Left renal cortex interstitium (tissue), 4 donors: ENCODE results near the gene PPM1H. TPM values are rescaled to one million over a fixed set of nuclear protein-coding genes. Genes with fewer than 3 reads are reported as not detected.

Experiments
- DNase-seq, 4 donors: peaks; one replicate each; pipeline ENCODE4 v3.0.0-alpha.2; 2013; ENCODE audit warnings: low read depth in 4 of 4, low spot score in 2 of 4, missing footprints in 1 of 4
- polyA plus RNA-seq, 4 donors: library from polyadenylated mRNA; unstranded; fragments of 120-200 nt; gene quantifications; one replicate each; pipeline ENCODE4 v1.2.1, GENCODE V29; 2013; ENCODE audit not compliant: insufficient read length in 4 of 4

Gene PPM1H
- polyA plus RNA-seq, 4 donors: 26.2 to 27.8 (median 27.0) TPM

DNA sequence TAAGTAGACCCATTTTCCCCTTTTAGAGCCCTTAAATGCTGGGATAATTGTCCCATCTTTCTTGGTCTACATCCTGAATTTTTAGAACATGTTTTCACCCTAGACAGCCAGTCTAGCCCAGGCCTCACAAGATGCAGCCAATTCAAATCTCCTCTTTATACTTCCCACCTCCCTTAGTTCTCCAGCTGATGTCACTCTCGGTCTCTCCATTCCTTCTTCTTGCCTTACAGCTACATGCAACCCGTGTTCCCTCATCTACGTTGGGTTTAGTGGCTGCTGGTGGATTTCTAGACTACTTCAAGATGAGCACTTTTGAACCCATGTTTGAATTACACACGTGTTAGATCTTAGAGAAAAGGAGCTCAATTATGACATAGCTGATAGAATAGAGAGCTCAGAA is 132.0 kb downstream of the PPM1H start:
- no peak for DNase-seq

DNA sequence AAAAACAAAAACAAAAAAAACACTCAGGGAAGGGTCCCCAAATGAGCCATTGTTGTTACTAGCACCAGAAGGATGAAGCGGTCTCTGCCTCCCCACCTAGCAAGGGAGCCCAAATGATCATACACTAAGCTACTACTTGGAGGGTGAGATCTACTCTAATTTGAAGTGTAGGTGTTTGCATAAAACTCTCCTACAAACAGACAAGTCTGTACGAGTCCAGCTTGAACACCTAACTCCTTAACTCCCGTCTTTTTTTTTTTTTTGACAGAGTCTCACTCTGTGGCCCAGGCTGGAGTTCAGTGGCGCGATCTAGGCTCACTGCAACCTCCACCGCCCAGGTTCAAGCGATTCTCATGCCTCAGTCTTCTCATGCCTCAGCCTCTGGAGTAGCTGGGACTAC is 132.6 kb downstream of the PPM1H start:
- DNase-seq: no peak

DNA sequence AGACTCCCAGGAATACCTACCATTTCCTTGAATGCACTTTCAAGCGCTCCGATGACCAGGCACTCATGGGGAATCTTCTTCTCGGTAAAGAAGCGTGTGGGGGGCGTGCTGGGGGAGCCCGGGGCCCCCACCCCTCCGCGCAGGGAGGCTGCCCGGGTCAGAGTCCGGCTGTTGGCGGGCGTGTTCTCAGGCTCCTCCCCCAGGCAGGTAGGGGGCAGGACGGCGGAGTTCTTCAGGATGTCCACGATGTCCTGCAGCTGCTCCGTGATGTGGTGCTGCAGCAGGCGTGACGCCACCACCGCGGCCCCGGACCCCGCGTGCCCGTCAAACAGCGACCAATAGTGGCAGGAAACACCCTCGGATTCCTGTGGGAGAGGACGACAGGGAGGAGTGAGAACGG is 133.2 kb downstream of the PPM1H start:
- DNase-seq: no peak

DNA sequence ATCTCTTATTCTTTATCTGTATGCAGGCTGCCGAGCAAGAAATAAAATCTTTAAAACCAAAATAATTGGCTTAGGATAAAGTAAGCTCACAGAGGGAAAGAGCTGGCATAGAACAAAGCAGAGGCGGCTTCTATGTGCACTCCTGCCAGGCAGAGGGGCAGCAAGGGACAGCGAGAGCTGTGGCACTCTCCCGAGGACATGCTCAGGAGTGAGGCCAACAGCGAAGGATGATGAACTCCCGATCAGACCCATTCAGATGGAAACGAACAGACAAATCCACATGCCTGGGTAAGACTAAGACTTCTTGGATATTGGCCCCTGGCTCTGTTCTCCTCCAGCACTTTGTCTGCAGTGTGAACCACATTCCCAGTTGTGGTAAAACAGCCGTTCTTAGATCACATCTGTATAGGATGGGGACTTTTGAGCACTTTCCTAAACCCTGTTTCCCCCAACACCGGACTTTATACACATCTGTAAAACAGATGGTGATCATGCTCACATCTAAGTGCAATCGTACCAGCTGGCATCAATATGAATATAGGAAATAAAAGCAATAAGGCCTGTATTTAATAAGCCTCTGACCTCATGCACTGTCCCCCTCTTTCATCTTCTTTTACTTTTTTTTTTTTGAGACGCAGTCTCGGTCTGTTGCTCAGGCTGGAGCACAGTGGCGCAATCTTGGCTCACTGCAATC is 134.1 kb downstream of the PPM1H start:
- no peak for DNase-seq

DNA sequence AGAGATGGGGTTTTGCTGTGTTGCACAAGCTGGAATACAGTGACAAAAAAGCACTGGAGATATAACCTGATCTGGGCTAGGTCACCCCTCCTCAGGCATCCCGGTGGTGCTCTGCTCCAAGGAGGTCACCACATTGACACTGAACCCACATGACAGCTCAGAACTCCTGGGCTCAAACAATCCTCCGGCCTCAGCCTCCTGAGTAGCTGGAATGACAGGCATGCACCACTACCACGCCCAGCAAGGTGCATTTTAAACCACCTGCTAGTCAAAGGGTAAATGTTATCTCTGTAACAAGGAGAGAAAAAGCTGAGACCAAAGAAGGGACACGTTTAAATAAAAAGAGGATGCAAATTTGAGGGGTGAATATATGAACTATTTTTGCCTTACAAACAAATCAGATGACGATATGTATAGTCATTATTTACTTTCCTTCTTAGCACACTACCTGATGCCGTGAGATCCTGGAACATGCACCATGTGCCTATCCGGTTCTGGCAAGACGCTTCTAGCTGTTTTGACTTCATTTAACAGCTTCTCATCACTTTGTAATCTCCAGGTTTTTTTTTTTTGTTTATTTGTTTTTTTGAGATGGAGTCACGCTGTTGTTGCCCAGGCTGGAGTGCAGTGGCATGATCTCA is 135.1 kb downstream of the PPM1H start:
- no peak for DNase-seq

DNA sequence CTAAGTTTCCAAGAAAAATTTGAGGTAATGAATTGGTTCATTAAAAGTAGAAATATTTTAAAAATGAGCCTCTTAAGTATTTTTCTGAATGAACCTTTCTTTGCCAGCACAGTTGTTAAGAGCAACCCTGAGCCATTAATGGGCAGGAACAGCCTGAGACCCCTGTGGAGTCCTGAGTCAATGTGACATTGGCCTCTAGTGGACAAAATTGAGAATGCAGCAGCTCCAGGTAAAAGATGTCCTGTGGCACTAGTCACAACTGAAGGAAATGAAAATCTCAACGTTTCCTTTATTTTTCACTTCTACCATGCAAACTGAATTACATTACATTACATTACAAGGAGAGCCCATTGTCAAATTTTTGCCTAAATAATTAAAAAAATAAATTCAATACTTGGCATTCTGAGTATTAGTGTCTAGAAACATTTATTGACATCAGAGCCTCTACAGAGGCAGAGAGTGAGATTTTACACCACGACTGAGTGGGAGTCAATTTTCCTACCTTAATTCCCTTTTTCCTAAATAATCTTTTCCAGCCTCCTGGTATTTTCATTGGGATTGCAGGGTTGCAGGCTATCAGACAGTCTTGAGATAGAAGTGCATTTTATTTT is 135.7 kb downstream of the PPM1H start:
- peak in 2 of 4 donors; percentile 53 to 80 for DNase-seq

DNA sequence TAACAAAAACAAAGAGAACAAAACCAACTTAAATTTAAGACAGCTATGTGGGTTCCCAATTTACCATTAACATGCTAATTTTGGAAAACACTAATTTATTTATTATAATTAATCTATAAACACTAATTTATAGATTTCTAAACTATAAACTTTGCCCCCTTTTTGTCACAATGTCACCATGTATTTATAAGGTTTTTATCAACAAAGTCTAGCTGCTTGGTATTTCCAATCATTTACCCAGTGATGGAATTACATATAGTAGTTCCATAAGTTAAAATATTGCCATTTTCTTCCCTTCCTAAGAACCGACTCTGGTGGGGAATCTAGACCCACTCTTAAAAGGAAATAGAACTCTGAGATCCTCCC is 140.7 kb downstream of the PPM1H start:
- no peak for DNase-seq

DNA sequence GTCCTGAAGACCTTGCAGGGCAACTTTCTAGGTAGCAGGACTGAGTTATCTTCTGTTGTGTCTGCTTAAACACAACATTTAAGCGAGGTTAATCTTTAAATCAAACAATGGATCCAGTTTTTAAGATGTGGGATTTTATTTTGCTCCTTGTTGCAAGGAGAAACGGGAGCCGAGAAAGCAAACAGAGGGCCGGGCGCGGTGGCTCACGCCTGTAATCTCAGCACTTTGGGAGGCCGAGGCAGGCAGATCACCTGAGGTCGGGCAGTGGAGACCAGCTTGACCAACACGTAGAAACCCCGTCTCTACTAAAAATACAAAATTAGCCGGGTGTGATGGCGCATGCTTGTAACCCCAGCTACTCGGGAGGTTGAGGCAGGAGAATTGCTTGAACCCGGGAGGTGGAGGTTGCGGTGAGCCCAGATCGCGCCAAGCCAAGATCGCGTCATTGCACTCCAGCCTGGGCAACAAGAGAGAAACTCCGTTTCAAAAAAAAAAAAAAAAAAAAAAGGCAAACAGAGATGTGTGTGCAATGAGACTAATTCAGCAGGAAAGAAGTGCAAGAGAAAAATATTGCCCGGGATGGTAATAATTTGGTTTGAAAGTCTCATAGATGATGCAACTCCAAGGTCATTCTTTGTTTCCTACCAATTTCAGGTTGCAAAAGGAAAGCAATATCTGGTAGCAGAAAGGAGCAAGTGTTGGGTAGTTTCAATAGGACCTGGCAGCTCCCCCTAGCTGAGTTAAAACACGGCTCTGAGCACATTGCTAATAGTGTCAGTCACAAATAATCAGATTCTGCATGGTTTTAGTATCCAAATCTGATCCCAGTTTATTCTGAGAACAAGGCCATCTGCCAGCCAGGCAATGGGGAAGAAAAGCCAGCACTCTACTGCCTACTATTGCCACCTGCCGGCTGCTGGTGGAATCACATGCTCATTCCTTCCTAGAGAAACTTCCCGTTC is 141.4 kb downstream of the PPM1H start:
- DNase-seq: peak; percentile 62 to 83 (median 78)

DNA sequence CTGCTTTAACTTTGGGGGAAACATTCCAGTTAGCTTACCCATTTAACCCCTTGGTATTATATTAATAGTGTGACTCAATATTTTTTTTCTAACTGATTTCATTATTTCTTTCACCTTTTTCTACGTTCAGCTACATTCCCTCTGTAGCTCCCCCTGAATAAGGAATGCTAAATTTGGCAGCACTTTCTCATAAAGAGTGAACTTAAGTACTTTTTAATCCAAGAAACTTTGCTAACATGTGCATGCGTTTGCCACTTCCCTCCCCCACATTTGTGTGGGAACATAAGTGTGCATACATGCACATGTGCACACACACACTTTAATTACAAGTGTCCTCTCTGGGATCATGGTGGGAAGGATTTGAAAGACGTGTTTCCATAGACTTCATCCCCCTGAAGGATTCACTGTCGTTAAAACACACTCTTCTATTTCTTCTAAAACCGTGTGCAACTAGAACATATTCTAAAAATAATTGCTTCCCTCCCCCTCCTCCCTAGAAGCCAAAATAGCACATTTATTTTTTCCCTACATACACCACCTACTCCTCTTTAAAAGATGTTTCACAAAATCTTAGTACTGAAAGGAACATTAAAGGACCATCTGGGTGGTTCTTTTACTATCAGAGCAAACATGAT is 142.6 kb downstream of the PPM1H start:
- DNase-seq: no peak

DNA sequence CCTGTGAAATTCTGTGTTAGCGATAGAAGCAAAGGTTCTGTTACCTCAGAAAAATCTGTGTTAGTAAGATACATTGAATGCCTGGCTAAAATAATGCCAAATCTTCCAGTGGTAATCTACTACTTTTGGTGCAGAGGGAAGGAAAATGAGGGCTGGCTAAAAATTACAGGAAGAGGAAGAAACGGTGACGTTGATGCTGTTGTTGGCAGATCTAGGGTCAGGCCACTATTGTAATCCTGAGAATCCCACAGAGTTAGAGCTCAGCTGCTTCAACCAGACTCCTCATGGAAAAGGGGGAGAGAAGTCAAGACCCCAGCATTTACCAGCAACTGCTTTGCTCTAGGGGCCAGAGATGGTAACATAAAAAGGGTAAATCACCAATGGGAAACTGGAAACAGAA is 145.1 kb downstream of the PPM1H start:
- DNase-seq: no peak

DNA sequence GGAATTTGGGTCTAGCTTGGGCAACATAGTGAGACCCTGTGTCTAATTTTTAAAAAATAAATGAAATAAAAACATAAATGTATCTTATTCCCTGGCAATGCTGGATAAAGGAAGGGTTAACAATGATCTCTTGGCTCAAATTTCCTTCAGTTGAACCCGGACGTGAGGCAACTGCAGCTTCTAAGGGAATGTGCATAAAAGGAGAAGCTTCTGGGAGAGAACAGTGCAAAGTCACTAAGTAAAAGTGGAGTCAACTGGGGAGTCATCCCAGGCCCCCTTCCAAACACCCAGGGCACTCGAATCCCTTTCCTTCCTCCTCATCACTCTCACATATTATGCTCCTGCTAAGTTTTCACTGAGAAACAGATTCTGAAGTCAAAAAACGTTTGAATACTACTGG is 147.3 kb downstream of the PPM1H start:
- no peak for DNase-seq

DNA sequence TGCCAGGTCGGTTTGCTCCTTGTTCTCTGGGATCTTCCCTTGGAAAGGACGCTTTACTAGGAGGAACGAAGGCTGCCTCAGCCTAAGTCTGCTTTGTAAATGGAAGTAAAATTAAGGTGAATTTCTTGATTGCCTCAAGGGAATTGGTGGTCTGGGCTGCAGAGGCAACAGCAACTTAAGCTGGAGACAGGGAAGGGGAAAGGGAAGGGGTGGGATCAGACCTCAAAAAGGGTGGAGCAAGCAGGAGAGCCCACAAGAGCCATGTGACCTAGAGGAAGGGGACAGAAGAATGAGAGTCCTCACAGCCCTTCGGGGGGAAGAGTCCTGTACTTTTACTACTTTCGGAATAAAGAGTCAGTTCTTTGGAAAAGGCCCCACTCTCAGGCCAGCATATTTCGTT is 147.9 kb downstream of the PPM1H start:
- no peak for DNase-seq

DNA sequence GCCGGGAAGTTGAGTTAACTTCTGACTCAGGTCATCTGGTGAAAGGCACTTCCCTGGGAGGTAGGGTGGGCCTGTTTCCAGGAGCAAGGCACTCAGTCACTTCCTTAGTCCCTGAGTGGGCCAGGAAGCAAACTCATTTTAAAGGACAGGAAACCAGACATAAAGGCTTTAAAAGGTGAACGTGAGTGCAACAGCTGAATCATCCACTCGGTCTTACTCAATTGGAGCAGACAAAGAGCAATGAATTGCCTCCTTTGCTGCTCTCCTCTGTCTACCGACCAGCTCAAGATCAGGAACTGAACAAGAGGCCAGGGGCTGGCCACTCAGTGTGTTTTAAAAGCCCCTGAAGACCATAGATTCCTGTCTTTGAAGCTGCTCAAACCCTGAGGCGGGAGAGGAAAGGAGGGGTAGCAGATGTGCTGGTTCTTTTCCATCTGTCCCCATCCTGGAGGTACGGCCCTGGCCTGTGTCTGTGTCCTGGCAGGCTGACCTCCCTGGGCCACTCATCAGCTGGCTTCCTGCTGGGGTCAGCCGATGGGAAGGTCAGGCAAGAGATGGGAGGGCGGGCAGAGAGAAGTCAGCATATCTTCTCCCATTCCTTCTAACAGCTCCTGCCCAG is 148.9 kb downstream of the PPM1H start:
- DNase-seq: peak in 2 of 4 donors; percentile 3 to 28

DNA sequence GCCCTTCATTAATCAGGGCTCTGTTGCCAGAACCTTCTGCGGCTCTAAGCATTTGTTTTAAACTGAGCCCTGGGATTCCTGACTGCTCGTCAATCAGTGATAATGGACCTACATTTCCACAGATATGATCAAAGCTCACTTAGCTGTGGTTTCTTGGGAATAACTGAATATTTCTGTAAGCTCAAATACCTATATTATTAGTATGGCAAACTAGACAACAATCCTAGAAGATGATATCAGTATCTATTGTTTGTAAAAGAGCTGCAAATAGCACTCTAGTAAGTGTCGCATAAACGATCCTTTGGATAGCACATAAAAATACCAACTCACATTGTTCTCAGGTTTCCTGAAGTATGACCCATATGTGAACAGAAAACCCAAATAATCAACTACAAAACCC is 150.4 kb downstream of the PPM1H start:
- DNase-seq: no peak

DNA sequence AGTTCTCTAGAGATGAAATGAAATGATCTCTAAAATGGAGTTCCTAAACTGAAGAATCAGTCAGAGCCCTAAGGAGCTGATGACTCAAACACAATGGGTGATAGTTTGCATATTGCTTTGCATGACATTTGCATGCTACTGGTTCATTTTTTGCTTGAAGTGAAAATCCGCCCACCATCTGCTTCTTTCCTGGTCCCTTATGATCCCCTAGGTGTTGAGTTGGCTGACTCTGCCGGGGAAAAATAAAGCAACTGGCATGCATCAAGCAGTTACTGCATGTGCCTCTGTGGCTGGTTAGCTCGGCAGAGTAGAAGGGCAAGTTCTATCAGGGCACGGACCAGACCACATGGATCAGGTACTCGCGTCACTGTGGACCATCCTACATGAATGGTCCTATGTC is 151.1 kb downstream of the PPM1H start:
- no peak for DNase-seq

DNA sequence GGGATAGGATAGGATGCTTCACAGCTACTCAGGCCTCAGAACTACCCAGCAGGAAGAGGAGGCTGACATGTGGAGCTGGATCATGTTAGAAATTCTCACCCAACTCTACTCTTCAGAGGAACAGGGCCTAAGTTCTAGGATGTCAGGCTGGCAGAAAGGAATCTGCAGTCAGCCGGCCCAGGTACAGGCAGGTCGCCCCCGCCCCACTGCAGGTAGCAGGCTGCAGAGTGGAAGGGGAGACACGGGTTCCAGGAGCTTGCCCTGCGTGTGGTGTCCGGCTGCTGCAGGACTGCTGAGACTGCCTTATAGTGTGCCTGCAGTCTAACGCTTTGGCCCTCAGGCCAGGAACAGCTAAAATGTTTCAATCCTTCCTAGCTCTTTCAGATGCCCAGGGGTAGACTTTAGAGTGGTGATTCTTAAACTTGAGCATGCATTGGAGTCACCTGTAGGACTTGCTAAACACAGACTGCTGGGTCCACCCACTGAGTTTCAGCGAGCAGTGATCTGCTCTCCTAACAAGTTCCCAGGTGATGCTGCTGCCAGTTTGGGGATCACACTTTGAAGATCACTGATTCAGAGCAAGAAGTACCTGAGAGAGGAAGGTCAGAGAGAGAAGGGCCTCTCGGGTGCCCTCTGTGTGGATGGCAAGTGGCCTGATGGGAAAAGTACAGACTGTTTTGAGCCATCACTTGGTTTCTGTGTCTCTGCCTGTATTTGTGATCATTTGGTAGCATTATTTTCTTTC is 153.6 kb downstream of the PPM1H start:
- DNase-seq: no peak

DNA sequence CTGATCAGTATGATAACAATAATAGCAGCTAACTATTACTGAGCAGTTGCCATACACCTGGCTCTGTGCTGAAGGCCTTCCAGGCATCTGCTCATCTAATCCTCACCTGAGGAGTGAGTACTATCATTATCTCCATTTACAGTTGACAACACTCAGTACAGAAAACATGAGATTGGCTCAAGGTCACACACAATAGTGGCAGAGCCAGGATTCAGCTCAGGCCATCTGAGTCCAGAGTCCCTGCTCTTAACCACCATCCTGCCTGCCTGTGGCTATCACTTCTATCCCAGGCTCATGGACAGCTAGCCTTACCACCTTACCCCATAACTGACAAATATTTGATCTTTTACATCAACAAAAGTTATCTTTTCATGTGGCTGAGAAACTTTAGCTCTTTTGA is 155.5 kb downstream of the PPM1H start:
- no peak for DNase-seq

DNA sequence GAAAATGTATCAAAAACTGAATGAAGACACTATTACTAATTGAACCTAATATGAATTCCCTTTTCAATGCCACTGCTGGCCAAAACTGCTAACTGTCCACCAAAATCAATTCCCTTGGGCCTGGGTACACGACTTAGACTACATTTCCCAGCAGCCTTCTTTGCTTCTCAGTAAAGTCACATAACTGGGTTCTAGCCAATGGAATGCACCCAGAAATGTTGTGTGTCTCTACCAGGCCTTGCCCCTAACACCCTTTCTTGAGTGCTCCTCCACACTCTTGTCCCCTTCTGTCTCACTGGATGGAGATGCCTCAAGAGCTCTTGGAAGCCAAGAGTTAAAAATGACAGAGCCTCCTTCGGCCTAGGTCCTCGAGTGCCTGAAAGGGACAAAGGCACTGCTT is 156.8 kb downstream of the PPM1H start:
- no peak for DNase-seq

DNA sequence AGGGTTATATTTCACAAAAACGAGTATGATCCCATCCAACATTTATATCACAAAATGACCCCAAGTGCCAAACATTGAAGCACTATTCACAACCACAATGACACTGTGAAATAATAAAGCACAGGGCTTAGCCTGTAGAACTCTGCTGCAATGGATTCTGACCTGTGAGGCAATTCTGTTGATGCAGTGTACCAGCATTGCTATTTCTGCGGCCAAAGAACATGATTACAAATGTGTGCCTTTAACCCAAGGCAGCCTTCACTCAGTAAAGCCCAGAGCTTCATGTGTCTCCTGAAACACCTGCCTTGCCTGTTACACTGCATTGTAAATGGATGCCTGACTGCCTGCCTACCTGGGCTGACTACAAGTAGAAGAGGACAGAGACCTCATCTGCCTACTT is 158.0 kb downstream of the PPM1H start:
- no peak for DNase-seq
